HS-27A (cell line): Measurements from ENCODE around the gene MAPK6.

Experiments used
- DNase-seq: peaks from one replicate; pipeline ENCODE4 v3.0.0-alpha.2; 2012; ENCODE audit warnings: low read depth, missing footprints

The MAPK6 gene

GRCh38 chr15:52103217-52104207 lies 84.5 kb downstream of the MAPK6 start:
- DNase-seq = peak; percentile 76

GRCh38 chr15:52104532-52105004 lies 85.5 kb downstream of the MAPK6 start:
- no peak for DNase-seq

- DNase-seq = no peak
Measured at GRCh38 chr15:52105846-52106245, 86.8 kb downstream of the MAPK6 start.

- no peak for DNase-seq
Measured at GRCh38 chr15:52106641-52107040, 87.6 kb downstream of the MAPK6 start.

DNA sequence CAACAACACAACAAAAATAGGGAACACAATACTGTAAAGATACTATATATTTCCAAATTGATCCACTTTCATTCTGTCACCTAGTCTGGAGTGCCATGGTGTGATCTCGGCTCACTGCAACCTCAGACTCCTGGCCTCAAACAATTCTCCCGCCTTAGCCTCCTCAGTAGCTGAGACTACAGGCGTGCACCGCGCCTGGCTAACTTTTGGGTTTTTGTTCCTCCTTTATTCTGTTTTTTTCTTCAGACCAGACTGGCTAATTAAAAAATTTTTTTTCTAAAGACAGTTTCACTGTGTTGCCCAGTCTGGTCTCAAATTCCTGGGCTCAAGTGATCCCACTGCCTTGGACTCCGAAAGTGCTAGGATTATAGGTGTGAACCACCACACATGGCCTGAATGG lies 88.2 kb downstream of the MAPK6 start:
- DNase-seq = no peak

- no peak for DNase-seq
Measured at GRCh38 chr15:52109559-52110451, 90.8 kb downstream of the MAPK6 start.

DNA sequence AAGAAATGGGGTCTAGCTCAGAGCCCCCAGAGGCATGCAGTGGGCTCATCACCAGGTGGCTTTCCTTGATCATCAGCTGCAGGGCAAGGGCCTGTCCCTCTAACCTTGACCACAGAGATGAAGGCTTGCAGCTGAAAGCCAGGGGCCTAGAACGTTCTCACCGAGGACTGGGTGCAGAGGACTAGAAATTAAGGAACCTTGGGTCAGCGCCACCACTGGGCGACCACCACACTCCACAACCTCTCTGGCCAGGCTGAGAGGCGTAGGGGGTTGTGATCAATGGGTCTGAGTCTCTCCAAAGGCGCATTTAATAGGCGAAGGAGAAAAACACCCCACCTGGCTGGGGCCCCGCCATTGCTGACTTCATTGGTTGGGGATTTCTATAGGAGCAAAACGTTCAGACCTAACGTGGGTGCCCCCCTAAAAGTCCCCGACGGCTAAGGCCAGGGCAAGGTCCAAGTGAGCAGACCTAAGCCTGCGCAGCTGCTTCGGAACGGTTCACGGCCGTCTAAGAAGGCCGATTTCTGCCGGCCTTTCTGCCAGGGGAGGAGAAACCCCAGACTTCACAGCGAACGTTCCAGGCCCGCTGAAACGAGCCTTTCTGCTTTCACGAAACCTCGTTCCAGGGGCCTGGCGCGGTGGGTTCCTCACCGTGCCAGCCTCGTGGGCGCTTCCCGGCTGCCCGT lies 92.6 kb downstream of the MAPK6 start:
- DNase-seq = no peak

DNA sequence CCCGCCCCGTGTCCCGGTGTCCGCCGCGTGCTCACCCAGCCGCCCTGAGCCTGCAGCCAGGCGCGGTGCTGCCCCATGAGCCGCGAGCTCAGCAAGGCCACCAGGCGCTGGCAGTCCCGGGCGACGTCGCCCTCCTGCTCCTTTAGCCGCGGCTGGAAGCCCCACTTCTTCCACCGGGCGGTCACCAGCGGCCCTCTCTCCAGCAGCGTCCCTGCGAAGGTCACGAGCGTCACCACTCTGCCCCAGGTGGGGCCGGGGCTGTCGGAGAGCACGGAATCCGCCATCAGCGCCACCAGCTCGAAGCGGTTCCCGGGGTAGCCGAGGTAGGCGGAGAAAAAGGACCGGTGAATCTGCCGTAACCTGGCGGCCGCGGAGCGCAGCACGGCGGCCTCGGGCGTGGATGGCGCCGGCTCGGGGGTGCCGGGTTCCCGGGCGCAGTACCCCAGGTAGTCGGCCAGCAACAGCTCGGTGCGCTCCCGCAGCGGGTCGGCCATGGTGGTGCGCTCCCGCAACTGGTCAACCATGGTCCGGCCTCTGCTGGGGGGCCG lies 93.3 kb downstream of the MAPK6 start:
- DNase-seq = no peak

DNA sequence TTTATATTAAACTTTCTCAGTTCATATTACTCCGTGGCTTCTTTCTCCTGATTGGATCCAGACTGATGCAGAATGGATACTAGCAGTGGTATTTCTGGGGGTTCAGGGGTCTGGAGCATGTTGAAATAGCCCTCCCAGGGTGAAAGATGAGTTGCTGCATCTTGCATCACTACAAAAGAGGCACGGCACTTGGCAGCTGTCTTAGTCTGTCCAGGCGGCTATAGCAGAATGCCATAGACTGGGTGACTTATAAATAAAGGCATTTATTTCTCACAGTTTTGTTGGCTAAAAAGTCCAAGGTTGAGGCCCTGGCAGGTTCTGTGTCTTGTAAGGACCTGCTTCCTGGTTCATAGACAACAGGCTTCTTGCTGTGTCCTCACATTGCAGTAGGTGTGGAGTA lies 94.2 kb downstream of the MAPK6 start:
- DNase-seq = no peak

GRCh38 chr15:52113708-52114107 lies 94.7 kb downstream of the MAPK6 start:
- DNase-seq = no peak

- no peak for DNase-seq
Measured at GRCh38 chr15:52114261-52115055, 95.4 kb downstream of the MAPK6 start.

- DNase-seq = no peak
Measured at GRCh38 chr15:52115598-52116427, 96.8 kb downstream of the MAPK6 start.
